Measurements from ENCODE around the gene SPG7.
"Not testable (repeated sequence)": the region's sequence is repeated elsewhere in the genome, so short reads cannot be mapped to it uniquely, and the experiment has no call there.

SPG7 gene

DNA sequence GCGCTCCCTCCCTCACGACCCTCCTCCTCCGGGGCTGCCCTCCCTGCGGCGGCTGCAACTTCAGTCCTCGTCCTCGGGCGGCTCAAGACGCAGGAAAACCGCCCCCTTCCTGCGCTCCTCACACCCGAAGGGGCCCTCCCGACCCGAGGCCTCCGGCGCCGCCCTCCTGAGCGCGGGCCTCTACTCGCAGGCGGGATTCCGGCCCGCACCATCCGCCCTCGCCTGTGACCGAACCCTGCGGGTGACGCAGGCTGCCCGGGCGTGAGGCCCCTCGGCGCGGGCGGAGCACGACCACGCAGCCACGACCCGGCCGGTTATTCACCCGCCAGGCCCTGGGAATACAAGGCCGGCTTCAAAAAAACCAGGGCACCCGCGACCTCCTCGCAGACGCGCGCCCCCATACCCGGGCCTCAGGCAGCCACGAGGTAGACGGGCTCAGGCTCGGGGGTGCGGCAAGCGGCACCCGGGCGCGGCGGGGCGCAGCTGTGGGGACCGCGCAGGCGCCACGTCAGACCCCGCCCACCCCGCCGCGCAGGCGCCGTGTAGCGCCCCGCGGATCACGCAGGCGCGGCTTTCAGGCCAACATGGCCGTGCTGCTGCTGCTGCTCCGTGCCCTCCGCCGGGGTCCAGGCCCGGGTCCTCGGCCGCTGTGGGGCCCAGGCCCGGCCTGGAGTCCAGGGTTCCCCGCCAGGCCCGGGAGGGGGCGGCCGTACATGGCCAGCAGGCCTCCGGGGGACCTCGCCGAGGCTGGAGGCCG is at the start of gene SPG7:
Gene SPG7, plus strand, starts transcription at position 570 of the 757 bp plus-strand sequence. Its CDS starts 15 bp downstream, at position 585.
- peak; percentile 11 for DNase-seq

DNA sequence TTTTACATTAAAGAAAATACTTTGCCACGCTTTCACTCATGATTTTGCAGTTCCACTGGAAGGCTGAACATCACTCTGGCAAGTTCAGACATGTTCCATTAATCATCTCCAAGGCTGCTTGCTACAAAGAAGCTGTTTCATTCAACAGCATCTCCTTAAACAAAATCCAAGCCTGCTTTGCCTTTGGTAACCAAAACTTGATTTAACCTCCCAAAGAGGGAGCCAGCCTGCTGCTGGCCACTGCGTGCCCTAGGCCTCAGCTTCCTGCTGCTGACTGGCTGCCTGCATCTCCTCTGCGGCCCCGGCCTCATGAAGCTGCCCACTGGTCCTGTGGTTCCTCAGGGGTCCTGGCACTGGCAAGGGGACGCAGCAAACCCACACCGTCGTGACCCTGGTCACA is 49.7 kb upstream of the SPG7 start:
- DNase-seq: no peak

DNA sequence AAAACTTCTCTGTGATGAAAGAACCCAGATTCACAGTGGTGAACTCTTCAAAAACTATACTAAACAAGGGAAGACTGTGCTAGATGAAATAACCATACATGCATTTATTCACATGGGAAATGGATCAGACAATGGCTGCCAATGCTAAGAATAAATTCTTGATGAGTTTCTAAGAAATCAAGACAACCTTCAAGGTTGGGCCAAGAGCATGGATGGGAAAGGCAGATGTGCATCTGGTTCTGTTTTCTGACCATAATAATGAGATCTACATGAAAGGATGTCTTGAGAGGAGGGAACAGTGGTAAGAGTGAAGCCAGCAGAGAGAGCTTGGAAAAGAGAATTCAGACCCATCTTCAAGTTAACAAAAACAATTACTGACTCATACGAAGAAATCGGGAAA is 49.2 kb upstream of the SPG7 start:
- no peak for DNase-seq

DNA sequence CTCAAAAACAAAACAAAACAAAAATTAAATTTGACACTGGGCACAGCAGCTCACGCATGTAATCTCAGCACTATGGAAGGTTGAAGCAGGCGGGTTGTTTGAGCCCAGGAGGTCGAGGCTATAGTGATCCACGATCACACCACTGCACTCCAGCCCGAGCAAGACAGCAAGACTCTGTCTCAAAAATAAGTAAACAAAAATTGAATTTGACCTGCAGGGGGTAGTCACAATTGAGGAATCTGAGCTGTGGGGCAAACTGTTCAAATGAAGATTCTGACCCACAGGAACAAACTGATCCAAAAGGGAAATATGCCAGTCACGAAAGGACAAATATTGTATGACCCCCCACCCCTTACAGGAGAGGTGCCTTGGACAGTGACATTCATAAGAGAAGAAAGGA is 47.6 kb upstream of the SPG7 start:
- no peak for DNase-seq

DNA sequence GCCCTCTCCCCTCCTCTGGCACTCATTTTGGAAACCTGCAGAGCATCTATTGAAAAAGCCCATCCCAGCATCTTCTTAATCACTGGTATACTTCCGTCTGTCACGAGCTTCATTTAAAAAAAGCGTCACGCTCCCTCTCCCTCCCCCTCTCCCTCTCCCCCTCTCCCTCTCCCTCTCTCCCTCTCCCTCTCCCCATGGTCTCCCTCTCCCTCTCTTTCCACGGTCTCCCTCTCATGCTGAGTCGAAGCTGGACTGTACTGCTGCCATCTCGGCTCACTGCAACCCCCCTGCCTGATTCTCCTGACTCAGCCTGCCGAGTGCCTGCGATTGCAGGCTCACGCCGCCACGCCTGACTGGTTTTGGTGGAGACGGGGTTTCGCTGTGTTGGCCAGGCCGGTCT is 46.3 kb upstream of the SPG7 start:
- not testable (repeated sequence) for DNase-seq

DNA sequence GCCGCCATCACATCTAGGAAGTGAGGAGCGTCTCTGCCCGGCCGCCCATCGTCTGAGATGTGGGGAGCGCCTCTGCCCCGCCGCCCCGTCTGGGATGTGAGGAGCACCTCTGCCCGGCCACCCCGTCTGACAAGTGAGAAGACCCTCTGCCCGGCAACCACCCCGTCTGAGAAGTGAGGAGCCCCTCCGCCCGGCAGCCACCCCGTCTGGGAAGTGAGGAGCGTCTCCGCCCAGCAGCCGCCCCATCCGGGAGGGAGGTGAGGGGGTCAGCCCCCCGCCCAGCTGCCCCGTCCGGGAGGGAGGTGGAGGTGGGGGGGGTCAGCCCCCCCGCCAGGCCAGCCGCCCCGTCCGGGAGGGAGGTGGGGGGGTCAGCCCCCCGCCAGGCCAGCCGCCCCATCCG is 45.6 kb upstream of the SPG7 start:
- DNase-seq: not testable (repeated sequence)

DNA sequence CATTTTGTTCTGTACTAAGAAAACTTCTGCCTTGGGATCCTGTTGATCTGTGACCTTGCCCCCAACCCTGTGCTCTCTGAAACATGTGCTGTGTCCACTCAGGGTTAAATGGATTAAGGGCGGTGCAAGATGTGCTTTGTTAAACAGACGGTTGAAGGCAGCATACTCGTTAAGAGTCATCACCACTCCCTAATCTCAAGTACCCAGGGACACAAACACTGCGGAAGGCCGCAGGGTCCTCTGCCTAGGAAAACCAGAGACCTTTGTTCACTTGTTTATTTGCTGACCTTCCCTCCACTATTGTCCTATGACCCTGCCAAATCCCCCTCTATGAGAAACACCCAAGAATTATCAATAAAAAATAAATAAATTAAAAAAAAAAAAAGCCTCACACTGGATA is 44.9 kb upstream of the SPG7 start:
- not testable (repeated sequence) for DNase-seq

DNA sequence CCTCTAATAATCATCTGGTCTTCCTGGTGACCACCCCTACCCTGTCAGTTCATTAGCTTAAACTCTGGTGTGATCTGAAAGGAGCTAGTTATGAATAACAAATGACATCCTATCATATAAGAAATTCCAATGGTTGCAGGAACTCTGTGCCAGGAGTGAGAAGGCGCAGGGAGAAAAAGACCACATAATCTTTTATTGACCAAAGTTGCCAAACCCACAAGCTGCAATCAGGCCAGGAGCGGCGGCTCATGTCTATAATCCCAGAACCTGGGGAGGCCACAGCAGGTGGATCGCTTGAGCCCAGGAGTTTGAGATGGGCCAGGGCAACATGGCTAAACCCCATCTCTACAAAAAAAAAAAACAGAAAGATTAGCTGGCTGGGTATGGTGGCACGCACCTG is 41.3 kb upstream of the SPG7 start:
- no peak for DNase-seq

DNA sequence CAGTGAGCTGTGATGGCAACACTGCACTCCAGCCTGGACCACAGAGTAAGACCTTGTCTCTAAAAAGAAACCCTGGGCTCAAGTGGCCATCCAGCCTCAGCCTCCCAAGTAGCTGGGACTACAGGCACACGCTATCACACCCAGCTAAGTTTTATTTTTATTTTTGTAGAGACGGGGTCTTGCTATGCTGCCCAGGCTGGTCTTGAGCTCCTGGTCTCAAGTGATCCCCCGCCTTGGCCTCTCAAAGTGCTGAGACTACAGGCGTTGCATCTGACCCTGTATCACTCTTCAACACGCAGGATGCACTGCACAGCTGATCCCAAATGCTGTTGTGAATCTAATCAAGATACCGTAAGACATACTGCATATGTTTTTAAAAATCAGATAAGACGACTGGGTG is 40.8 kb upstream of the SPG7 start:
- no peak for DNase-seq

DNA sequence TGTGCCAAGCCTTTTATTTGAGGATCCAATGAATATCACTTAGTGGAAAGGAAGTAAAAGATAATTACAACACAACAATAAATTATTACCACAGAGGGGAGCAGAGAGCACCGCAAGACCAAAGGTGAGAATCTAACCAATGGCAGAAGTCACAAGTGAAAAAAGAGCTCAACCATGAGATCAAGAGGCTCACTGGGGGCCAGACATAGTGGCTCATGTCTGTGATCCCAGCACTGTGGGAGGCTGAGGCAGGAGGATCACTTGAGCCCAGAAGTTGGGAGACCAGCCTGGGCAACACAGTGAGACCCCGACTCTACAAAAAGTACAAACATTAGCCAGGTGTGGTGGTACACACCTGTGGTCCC is 35.5 kb upstream of the SPG7 start:
- no peak for DNase-seq

DNA sequence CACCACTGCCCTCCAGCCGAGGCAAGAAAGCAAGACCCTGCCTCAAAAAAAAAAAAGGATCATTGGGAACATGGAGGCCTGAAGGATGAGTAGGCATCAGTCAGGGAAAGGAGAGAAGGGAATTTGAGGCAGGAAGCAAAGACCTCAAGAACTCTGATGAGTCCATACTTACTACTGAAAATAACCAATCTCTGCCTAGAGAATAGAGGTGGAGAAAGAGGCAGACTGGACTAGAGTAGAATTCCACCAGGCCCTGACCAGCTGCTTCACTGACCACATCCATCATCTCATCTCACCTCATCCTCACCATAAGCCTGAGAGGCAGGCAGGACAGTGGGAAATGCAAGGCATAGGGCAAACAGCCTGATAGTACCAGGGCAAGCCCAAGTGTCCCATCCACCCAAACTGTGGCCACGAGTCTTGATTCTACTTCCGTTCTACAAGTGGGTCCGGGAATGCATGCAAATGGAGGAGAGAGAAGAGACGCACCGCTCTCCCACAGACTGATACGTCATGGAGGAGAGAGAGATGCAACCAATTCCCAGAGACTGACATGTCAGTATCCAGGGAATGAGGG is 35.0 kb upstream of the SPG7 start:
- no peak for DNase-seq

DNA sequence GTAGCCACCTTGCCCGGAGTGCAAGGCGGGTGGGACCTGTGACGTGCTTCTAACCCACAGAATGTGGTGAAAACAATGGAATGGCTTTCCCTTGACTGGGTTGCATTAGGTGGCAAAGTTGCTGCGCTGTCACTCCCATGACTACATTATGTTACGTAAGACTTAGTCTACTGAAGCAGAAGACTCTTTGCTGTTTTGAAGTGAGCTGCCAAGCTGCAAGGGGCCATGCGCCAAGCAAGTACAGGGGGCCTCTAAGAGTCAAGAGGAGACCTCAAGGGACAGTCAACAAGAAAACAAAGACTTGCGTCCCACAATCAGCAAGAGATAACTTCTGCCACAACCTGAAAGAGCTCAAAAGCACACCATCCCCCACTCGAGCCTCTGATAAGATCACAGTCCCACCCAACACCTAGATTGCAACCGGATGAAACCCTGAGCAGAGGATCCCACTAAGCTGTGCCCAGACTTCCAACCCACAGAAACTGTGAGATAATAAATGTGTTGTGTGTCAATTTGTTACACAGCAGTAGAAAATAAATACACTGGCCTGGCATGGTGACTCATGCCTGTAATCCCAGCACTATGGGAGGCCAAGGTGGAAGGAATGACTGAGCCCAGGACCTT is 34.3 kb upstream of the SPG7 start:
- DNase-seq: no peak

DNA sequence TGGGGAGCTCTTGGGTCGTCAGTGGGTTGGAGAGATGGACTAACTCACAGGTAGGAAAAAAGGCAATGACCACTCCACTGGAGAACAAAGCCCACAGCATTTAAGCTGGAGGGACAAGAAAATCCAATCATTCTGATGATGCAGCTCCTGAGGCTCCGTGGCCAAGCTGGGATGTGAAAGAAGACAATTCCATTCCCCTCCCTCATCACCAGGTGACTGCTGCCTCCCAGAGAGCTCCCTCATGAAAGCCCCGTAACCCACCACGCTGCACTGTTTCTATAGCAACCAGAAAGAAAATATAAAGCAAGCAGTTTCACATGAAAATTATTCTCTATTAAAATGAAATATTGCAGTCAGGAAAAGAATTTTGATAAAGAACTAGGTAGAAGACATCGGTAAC is 33.1 kb upstream of the SPG7 start:
- DNase-seq: no peak

DNA sequence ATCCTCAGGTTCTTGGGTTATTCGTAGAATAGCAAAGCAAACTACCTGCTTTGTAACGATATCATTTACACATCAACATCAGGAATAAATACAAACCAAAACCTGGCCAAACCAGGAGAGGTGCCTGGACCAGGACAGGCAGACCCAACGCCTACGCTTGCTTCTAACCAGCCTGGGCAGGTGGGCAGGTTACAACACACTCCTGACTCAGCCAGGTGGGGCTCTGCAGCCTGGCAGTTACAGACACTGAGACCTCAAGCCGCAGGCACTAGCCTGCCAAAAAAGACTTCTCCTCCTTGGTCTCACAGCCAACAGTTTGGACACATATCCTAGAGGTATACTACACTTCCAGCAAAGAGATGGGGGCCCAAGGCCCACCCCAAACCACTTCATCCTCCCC is 31.8 kb upstream of the SPG7 start:
- no peak for DNase-seq

DNA sequence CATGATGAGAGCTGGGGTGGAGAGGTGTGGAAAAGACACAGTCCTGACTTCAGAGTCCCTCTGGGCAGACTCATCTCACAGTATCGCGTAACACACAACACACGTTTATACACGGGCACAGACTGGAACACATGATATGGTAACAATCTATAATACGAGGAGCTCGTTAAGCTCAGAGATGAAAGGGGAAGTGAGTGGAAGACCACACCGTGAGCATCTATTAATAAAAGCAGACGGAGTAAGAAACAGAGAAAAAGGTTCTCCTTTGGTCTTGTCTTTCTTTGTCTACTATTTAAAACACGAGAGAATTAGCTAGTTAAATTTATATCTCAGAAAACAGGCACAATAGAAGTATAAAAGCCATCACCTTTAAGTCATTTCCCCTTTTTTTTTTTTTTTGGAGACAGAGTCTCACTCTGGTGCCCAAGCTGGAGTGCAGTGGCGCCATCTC is 31.4 kb upstream of the SPG7 start:
- no peak for DNase-seq

DNA sequence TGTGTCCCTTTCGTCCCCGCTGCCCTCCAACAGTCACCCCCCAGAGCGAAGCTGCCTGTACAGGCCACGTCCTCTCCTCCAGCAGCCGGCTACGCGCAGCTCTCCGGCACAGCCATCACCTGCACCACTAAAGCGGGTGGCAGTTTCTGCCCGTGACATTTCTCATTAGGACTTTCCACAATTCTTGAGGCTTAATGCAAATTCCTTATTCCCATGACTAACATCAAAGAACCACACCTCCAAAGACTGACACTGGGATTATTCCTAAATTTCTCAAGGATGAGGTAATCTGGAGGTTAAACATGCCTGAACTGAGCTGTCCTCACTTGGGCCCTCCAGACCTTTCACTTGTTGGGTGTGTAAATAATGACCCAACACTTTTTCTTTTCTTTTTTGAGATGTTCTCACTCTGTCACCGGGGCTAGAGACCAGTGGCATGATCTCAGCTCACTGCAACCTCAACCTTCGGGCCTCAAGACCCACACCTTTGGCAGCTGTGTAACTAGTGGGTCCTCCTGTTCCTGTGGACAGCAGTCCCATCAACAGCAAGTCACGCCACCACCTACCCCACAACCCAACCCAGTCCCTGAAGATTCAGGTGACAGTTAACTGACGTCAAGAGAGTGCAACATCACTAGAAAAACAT is 29.5 kb upstream of the SPG7 start:
- no peak for DNase-seq

DNA sequence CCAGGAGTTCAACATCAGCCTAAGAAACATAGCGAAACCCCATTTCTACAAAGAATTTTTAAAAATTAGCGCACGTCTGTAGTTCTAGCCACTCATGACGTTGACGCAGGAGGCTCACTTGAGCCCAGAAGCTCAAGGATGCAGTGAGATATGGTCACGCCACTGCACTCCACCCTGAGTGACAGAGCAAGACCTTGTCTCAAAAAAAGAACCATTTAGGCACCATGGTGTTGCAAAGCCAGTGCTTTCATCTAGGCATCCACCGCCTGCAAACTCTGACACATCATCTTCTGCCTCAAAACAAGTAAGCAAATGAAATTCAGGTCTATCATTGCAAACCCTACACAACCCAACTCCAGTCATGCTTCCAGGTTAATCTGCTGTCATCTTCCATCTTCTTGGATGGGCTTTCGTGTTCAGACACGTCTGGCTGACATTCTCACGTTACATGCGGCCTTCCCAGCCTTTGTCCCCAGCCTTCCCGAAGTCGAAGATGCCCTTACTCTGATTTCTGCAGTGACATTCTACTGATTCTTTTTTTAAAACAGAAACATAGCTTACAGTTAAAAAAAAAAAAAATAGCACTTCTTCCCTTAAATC is 26.7 kb upstream of the SPG7 start:
- DNase-seq: no peak

DNA sequence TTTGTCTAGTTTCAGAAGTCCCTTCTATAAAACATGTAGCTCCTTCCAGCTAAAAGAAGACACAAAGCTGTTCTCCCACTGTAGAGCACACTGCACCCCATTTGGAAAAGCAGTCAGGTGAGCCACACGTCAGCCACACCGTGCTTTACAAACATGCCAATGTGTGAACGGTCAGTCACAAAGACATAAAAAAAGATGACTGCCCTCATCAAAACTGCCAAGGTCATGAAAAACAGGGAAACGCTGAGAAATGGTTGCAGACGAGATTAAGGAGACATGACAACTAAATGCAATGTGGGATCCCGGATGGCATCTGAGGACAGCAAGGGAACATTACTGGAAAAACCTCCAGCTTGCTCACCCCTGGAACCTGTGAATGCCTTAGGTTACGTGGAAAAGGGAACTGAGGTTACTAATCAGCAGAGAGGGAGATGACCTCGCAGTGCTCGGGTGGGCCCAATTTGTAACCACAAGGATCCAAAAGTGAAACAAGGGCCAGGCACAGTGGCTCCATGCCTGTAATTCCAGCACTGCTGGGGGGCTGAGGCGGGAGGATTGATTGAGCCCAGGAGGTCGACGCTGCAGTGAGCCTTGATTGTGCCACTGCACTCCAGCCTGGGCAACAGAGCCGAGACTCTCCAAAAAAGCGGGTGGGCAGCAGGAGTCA is 25.9 kb upstream of the SPG7 start:
- no peak for DNase-seq

DNA sequence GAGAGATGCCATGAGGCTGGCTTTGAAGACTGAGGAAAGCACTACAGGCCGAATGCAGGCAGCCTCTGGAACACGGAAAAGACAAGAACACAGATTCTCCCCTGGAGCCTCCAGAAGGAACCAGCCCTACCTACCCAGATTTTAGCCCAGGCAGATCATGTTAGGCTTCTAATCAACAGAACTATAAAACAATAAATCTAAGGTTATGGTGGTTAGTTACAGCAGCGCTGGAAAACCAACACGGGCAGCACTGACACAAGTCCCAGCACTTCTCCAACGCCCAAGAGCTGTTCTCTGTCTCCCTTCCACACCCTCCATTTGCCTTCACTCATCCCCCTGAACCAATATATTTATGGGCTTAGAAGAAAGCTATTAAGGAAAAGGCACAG is 25.4 kb upstream of the SPG7 start:
- no peak for DNase-seq

DNA sequence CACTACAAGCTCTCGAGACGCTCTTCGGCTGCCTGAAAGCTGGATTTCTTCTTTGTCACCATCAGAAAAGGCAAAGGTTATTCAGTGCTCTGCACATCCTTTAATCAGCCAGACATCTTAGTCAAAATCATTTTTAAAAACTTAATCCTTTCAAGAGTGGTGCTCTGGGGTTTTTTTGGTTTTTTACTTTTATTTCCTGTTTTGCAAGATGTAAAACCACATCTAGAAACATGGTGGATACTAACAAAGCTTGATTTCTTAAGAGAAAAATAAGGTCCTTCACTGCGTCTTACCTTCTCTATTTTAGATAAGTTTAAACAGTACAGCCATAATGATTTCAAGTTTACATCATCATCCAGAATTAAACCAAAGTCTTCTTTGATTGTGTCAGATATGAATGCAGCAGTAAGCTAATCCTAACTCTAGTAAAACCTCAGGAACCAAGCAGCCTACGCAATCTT is 24.1 kb upstream of the SPG7 start:
- DNase-seq: no peak

DNA sequence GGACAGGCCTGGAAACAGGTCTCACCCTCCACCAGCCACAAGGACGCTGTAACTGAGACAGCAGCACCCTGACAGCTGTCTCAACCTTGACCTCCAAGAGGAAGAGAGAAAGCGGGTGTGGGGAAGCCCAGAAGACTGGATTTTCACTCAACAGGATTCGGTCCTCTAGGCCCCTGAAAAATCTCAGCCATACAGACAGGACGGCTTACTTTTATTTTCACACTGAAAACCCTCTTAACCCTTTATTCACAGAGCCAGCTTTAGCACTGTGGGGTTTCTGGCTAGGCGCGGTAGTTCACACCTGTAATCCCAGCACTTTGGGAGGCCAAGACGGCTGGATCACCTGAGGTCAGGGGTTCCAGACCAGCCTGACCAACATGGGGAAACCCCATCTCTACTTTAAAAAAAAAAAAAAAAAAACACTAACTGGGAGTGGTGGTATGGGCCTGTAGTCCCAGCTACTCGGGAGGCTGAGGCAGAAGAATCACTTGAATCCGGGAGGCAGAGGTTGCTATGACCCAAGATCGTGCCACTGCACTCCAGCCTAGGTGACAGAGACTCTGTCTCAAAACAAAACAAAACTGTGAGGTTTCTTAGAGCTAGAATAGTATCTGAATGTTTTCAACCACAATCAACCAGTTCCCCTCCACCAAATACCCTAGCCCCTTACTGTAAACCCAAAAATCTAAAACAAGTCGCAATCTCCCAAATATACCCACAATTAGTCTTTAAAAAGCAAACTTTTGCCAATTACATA is 23.1 kb upstream of the SPG7 start:
- DNase-seq: no peak

DNA sequence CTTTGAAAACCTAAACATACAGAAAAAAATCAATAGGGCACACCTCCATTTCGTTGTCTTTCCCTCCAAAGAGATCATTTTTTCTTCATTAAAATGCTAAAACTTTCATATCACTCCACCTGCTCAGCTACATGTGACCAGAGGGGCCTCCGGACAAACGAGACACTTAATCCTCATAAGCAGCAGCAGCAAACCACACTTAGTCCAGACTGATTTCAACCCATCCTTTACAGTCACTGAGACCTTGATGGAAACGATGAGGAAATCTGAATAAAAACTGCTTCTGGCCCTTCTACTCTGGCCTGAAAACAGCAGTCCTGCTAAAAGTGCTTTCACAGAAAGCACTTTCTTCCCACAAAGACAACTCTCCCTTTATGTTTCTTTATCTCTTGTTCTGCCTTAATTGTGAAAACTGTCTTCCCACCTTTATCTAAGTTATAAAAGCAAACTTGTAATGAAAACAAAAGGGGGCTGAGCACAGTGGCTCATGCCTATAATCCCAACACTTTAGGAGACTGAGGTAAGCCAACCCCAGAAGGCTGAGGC is 22.4 kb upstream of the SPG7 start:
- DNase-seq: no peak

All from NCI-H526 treated with DMSO at 0.1 percent for 48 hours (cell line).